CD4-positive, alpha-beta T cell treated with Interleukin-15 for 1 hour (primary cell): ENCODE data around the gene NYAP2.

ENCODE experiments used
- DNase-seq: peaks from one replicate; pipeline ENCODE4 v3.0.0-alpha.2; 2020

Gene NYAP2

DNA sequence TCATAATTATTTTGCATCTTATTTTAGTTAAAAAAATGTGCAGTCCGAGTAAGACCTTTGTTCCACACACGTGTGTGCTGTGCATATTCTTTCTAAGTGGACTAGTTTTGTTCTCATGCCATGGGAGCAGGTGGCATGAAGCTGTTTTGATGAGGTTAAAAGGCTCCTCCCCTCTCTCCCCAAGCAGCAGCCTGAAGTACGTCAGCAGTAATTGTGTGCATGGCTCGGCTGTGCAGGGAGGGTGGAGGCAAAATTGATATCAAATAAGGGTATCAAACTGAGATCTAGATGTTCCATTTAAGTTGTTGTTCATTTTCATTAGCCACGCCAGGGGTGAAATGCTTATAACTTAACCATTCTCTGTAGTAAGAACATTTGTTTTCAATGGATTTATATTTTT, at the start of gene NYAP2:
TSS of gene NYAP2 (plus strand) at position 207 of the 400 bp plus-strand sequence. CDS start 9,171 bp downstream, outside the sequence.
- no peak for DNase-seq

DNA sequence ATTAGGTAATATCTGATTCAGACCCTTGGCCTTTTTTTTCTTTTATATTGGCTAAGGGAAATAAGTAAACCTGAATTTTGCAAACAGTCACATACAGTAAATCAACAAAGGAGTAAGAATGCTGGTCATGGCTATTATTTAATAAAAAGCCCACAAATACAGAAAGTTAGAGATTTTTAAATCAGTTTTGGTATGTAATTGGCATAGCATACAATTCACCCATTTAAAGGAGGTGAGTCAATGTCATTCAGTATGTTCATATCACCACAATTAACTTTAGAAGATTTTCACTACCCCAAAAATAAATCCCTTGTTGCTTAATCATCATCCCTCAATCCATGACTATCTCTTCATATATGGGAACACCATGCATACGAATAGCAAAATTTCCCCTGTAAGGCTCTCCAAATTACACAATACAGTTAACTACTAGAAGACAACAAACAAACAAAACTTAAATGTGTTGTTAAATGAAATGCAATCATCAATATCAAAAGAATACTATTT, 45.9 kb upstream of the NYAP2 start:
- no peak for DNase-seq

DNA sequence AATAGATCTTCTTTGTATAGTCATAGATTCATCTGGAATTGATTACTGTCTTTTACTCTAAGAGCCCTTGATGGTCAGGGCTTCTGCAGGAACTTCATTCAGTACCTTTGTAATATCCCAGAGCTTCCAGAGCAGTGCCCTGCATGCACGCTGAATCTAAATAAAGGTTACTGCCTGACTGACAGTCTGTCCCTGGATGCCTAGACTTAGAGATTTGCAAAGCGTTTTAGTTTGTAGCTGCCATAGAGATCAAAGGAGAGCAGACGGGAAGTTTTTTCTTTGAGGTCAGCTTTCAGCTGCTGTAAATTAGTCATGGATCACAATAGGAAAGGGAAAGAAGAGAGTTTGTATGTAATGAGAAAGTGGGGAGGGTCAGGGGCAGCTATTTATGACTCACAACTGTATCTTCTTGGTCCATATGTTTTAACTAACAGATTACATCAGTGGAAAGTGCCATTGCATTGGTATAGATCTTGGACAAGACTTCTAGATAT, 45.2 kb upstream of the NYAP2 start:
- DNase-seq = no peak

DNA sequence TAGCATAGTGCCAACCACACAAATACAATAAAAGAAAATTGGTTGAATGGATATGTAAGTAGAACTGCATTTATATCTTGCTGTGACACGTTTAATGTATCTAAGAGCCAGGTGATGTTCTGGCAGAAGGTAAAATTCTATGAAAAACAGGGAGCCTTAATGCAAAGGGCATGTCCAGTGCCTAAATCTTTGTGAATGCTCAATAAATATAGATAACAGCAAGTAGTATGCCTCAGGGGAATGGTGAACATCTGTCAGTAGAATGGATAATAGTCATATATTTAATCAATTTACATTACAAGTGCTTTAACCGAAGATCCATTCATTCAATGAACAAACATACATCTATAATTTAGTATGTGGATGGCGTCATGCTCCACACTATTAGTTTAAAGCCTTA, 43.7 kb upstream of the NYAP2 start:
- no peak for DNase-seq

DNA sequence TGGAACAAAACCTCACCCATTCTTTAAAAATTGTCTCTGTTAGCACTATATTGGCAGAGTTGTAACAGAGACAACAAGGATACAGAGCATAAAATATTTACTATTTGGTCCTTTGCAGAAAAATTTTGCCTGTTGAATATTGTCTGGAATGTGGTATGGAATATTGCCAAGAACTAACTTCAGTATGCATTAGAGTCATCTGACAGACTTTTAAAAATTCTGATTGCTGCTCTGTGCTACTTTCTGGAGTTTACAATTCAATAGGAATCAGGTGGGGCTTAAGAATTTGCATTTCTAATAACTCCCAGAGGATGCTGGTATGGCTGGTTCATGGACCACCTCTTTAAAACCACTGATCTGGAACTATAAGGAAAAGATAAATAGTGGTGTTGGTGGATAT, 32.8 kb upstream of the NYAP2 start:
- DNase-seq = no peak

DNA sequence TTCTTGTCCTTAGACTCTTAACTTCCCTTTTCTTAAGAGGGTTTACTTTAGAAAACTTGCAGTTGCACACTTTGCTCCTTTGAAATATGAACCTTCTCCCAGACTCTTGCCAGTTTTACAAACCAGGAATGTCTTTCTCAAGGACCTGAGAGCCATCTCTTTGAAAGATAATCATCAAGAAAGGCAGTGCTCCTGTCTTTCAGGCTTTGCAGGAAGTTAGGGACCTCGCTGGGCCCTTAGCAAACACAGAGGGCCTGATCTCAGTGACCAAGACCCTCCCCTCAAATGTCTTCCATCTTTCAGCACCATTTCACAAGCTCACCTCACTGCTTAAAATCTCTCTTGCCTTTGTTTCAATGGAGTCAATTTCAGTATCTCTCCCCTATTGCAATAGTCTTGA, 32.0 kb upstream of the NYAP2 start:
- no peak for DNase-seq

DNA sequence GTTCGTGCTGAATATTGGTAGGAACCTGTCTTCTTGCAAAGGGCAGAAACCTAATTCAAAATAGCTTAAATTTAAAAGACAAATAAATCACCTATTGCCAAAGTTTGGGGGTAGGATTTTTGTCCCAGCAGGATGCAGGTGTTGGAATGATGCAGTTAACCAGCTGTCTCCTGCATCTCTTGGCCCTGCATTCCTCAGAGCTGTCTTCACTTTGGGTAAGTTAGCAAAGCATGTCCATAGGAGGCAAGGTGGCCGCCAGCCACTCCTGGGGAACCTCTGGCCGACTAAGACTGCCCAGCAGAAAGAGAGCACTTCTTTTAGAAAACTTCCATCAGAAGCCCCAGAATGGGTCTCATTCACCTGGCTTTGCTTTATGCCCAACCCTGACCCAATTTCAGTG, 20.5 kb upstream of the NYAP2 start:
- DNase-seq = no peak

DNA sequence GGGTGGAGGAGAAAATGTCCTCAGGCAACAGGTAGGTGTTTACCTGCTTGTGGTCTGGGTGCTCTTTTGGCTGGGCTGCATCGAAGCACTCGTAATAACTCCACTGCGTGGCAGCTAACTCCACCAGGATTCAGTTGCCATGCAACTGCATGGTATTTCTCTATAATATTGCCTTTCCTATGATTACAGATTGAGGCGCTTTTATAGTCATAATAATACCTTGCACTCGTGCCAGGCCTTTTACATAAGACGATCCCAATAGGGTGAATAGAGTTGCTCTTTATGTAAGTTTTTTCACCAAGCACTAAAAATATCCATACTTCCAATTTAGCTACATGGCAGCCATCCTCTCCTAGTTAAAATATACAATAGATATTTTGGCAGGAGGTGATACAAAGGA, 19.7 kb upstream of the NYAP2 start:
- DNase-seq = no peak

DNA sequence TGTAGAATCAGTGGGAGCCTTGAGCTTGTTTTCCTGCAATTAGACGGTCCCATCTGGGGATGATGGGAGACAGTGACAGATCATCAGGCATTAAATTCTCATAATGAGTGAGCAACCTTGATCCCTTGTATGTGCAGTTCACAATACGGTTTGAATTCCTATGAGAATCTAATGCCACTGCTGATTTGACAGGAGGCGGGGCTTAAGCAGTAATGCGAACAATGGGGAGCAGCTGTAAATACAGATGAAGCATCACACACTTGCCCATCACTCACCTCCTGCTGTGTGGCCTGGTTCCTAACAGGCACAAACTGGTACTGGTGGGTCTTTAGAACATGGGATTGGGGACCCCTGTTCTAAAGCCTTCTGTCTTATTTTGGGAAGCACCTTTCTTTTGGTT, 17.9 kb upstream of the NYAP2 start:
- DNase-seq = no peak

DNA sequence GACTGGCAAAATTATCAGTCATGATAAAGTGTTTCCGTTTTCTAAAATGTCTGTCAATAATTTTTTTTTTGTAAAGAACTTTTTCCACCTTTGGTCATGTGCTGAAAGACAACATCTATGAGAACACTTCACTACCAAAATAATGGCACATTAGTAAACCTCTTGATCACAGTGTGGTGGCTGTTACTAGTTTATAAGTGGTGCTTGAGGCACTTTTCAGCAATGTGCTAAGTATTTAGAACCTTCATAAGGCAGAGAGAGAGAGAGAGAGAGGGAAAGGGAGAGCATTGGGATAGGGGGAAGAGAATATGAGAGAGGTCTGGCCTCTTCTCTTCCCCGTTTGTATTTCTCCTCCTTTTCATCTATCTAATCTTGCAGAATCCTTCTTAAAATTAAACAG, 1.1 kb upstream of the NYAP2 start:
- no peak for DNase-seq

DNA sequence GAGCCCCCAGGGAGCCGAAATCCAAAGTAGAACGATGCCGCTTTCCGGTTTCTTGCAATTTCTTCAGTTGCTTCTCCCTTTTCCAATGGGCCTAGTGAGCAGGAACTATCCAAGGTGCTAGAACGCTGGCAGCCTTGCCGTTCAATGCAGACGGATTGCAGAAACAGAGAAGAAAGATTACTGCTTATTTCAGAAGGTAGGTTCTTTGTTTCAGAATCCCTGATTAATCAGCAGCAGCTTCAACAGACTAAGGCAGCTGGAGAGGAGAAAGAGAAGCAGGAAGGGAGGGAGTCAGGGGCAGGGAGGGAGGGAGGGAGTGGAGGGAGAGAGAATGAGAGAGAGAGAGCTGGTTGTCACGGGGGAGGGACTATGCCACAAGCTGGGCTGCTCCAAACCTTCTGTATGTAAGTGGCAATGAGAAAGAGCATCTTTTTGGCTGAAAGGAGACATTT, 576 bp downstream of the NYAP2 start:
- no peak for DNase-seq

DNA sequence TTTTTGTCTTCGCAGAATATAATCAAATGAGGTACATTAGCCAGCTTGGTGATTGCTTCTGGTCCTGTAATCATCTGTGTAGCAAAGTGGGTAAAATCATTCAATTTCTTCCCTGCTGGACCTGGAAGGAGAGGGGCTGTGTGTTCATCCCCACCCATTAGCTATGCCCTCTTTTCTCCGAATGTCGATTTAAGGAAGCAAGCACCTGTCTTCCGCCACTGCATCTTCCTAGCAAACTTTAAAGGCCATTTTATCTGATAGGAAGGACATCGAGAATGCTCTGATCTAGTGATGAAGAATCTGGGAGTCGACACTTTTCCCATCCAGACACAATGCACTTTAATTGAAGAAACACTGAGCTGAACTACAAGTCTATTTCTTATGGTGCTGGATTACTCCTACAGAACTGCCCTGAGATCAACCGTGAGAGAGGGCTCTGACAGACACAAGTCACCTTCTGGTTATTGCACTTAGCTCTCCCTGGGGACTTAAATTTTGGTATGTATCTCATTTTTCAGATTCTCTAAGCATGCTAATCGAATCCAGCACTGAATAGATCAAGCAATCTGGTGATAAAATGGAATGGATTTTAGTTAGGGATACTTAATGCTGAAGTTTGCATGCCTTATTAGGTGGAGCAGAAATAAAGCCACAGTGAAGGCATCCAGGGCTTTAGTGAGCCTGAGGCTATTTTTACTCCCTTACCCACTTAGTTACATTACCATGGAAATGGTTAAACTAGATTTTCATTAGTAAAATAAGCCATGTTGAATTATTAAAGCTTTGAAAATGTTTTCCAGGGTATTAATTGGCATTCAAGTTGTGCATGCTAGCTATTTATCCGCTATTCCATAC, 1.3 kb downstream of the NYAP2 start:
- DNase-seq = no peak

DNA sequence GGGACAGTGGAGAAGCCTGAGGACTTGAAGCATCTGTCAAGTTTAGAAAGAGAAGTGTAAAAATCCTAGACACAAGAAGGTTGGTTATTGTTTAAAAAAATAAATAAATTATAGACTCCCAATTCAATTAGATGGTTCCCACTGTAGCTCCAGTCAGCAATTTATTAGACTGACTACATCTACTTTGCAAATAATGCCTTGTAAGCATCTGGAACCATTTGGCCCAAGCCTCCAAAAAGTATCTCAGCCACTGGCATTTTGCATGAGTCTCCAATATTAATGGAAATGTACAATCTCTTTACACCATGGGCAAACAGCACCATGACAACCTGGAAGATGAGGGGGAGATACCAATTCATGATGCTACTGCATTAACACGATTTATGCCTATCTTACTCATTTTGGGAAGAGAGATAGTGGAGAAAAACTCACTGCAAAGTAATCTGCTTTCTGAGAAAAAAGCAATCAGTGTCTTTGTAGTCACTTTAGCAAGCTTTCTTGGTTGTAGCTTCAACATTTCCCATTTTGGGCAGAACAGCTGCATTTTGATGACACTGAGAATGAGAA, 2.8 kb downstream of the NYAP2 start:
- no peak for DNase-seq

DNA sequence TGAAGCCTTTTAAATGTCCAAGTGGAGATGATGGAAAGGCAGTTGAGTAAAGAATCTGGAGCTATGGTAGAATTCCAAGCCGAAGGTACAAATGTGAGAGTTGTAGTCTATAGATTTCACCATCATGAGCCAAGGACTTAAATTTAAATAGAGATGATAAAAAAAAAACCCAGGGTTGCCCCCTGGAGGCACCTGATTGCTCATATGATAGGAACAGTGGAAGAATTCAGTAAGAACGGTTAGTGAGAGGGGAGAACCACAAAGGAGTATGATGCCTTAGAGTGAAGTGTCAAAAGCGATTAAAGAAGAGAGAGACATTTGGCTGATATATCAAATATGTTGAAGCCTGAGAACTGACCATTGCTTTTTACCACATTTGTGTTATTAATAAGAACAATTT, 11.9 kb downstream of the NYAP2 start:
- DNase-seq = no peak

DNA sequence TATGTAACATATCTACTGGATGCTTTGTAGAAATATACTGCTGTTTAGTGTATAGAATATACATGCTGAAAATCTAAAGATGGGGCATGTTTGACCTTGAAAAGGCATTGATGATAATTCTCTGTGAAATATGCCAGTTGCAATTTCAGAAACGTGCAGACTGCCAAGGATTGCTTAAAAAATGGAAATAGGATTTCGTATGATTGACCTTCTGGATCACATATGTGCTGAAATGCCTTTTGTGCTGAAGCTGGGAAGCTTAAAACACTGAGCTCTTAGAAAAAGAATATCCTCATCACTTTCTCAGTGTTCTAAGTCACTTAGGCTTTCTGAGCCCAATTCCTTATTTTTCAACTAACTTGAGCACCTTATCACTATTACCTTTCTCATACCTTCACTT, 14.3 kb downstream of the NYAP2 start:
- DNase-seq = no peak

DNA sequence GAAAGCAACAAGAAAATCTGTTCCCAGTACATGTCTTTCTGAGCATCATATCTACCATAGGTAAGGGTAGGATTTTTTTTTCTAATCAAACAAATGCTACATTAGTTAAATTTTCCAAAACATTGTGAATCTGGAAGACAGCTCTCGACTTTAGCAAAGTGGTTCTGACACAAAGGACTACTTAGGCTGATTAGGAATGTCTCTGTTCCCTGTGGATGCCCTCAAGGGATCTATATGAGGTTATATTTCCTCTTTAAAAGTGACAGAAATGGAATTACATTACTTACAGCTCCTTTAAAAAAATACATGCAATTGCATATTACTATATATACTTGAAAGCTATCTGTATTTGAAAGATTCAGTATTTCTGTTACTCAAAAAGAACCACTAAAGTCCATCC, 15.4 kb downstream of the NYAP2 start:
- no peak for DNase-seq

DNA sequence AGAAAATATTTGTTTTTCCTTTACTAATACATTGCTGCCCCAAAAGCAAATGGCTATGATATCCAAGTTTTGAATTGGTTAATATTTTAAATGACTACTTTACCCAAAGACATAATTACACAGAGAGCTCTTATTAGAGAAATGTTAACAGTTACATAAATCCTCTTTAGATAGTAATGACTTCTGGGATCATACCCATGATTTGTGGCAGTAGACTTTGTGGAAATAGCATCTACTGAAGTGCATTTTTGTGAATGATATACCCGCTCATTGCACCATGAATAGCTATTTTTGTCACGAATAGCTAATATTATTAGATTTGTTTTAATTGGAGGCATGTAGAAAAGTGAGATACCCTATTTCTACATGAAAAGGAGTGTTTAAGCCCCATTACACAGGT, 15.8 kb downstream of the NYAP2 start:
- no peak for DNase-seq

DNA sequence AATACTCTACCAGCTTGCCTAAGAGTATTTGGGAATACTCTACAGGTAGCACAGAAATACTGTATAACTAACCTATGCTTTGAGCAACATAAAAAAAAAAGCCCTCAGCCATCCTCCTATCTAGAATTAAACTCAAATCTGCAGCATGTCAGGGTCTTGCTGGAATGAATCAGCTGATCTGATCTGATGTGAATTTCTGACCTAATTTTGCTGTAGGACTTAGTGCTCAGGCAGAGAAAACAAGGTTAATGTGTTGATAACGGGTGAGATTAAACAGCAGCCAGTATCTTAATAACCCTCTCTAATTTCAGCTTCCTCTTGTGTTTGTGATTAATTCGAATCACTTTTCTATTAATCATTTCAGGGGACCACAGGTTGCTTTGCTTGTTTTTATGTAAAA, 16.3 kb downstream of the NYAP2 start:
- DNase-seq = no peak

DNA sequence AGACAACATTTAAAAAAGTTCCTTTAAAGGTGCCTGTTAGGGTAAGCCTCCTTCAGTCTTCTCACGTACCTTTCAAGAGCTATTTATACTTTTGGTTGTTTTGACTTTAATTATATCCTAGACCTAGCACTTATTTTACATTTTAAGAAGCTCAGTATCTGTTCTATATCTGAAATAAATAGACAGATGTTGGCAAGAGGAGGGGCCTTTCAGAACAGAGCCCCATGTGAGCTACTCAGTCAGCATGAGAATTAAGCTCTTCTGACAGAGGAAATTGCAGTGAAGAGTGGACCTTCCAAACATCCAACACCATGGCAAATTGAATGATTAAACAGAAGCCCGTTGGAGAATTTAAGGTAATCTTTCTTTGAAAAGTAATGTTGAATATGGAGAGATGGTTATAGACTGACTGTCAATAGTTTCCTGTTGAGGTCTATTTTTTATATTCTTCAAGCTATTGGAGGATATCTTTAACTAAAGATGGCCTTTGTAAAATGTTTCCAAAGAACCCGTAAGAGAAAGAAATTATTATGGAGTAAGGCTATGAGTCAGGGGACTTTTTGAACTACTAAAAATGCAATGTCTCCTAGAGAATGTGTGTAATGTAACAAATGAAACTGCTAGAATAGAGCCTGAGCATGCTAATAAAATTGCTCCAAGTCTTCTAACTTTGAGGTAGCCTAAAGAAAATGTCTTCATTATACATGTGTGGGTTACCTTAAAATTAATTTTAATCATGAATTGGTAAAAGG, 17.3 kb downstream of the NYAP2 start:
- no peak for DNase-seq

DNA sequence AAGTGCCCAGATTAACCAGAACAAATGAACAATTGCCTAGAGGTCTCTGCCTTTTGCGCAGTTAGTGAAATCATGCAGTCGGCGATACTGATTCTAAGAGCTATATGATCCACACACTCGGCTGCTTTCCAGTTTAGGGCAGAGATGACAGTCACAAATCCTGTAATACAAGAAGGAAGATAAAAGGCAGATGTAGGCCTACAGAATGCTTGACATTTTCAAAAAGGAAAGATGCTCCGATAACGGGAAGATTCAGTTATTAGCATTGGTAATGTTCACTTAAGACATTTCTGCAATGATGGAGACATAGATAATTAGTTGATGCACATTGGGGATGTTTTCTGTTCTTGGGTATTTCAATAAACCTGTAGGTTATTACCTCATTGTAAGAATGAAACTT, 19.5 kb downstream of the NYAP2 start:
- DNase-seq = no peak

DNA sequence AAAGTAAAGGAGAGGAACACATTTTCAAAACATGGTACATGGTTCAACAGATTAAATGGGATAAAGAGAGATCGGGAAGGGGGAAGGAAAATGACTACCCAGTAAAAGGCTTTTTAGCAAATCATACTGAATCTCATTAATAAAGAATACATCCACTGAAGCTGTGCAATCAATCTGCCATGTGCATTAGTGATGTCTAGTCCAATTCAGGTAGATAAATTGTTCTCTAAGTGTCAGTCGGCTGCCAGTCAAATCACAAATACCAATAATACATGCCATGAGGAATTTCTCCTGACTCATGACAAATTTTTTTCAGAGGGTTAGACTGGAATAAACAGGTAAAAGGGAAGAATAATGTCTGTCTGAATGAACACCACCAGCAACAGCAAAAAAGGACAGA, 22.6 kb downstream of the NYAP2 start:
- DNase-seq = no peak

DNA sequence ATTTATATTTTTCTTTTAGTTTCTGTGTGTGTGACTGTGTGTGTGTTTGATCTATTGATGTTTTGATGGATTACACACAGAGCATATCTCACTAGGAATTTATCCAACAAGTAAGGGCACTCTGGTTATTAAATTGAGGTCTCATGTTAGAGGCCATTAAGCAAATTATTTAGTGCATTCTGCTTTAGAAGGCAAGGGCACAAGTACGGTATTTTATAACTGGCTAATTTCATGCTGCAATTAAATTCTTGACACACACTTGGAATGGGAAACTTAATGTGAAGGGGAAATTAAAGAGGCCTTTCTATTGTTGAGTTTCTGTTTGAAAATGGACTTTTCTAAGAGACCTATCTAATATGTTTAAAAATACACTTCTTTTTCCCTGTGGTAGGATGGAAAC, 25.8 kb downstream of the NYAP2 start:
- no peak for DNase-seq

DNA sequence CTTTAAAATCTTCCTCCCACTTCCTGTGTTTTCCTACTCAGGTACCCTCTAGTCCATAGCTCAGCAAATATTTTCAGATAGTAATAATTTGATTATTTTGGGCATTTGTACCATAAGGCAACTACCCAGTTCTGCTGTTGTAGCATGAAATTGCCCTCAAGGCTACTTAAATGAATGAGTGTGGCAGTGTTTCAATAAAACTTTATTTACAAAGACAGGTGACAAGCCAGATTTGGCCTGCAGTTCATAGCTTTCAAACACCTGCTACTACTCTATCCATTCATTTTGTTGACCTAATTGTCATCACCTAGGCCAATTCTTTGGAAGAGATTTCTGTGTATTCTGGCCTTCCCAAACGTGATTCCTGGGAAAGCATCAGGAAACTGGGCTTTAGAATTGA, 28.9 kb downstream of the NYAP2 start:
- DNase-seq = no peak

DNA sequence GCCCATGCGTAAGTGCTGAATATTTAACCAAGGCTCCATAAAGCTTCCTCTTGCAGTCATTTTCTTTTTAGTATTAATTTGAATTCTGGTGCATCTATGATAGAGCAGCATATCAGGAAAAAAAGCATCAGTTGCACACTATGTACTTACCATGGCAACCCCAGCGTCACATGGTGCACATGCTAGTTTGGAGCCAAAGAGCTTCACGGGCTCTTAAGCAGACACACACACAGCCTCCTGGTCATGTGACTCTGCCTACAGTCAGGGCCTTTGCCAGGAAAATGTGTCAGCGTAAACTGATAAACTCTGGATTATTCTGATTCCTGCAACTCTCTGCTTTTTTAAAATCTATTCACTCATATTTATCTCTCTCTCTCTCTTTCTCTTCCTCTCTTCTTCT, 30.2 kb downstream of the NYAP2 start:
- DNase-seq = no peak
